Stomach smooth muscle (tissue), 2 donors: ENCODE results near the gene PDIA2.
"Not testable (repeated sequence)": the region's sequence is repeated elsewhere in the genome, so short reads cannot be mapped to it uniquely, and the experiment has no call there.

Experiments used
- H3K27ac ChIP-seq: one replicate; pipeline ENCODE4 v1.7.0; 2013; ENCODE audit warnings: mild to moderate bottlenecking, low read length, inconsistent platforms
- H3K27me3 ChIP-seq, 2 donors: one replicate each; pipeline ENCODE4 v1.7.0; 2013; ENCODE audit warnings: low read length in 2 of 2; ENCODE audit not compliant: insufficient read depth in 2 of 2, control insufficient read depth in 1 of 2
- H3K36me3 ChIP-seq, 2 donors: one replicate each; pipeline ENCODE4 v1.7.0; 2013; ENCODE audit warnings: low read length in 2 of 2; ENCODE audit not compliant: control insufficient read depth in 2 of 2, insufficient read depth in 2 of 2
- H3K4me1 ChIP-seq: one replicate; pipeline ENCODE4 v1.7.0; 2013; ENCODE audit warnings: low read length; ENCODE audit not compliant: control insufficient read depth, insufficient read depth
- H3K4me3 ChIP-seq, 2 donors: one replicate each; pipeline ENCODE4 v1.7.0; 2013; ENCODE audit warnings: low read length in 2 of 2
- H3K9ac ChIP-seq, 2 donors: one replicate each; pipeline ENCODE4 v1.7.0; 2013; ENCODE audit warnings: low read length in 2 of 2, mild to moderate bottlenecking in 1 of 2
- H3K9me3 ChIP-seq, 2 donors: one replicate each; pipeline ENCODE4 v1.7.0; 2013; ENCODE audit warnings: low read length in 2 of 2; ENCODE audit not compliant: control insufficient read depth in 2 of 2
- donor health status: healthy.
- donor health status: Pancreatic carcinoma.

Gene PDIA2

DNA sequence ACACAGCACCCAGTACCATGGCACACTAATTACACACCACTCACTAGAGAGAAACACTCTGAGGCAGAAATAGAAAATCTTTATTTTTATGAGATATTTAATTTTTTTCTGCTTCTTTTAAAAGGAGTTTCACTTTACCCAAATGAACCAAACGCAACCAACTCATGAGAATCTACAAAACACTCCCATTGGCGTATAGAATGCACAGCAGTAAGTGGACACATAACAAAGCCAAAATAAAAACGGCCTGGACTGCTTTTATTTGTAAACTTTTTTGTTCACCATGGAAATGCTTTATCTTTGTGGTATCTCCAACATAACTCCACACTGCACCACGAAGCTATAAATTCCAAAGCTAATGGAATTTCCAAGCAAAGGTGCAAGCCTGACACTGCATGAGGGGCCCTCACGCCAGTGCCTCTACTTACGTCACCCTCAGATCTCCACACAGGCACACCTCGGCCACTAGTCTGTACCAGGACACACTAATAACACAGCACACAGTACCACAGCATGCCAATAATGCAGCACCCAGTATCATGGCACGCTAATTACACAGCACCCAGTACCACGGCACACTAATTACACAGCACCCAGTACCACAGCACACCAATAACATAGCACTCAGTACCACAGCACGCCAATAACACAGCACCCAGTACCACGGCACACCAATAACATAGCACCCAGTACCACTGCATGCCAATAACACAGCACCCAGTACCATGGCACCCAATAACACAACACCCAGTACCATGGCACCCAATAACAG is 52.1 kb downstream of the PDIA2 start:
- H3K27me3 ChIP-seq, H3K9ac ChIP-seq, H3K4me1 ChIP-seq, H3K27ac ChIP-seq, H3K4me3 ChIP-seq, H3K9me3 ChIP-seq, H3K36me3 ChIP-seq: not testable (repeated sequence)

DNA sequence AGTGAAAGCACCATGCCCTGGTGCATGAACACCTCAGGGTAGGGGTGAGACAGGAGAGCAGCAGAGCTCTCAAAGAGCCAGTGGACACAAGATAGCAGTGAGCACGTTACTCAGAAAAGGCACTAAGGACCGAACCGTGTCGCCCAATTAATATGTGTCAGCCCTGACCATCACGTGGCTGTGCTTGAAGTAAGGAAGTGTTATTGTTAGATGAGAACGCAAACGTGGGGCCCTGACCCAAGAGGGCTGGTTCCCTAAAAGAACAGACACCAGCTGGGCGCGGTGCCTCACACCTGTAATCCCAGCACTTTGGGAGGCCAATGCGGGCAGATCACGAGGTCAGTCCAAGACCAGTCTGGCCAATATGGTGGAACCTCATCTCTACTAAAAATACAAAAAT is 53.3 kb downstream of the PDIA2 start:
- Histone ChIP-seq H3K9me3 (no peaks in the 10 kb centered on the region), H3K9ac (no peak overlapping the region), H3K27ac (no peak overlapping the region), H3K4me1 (peaks cover 7% of the 10 kb centered on the region), H3K4me3 (no peak overlapping the region), H3K36me3 (no peaks in the 10 kb centered on the region), H3K27me3 (no peaks in the 10 kb centered on the region)
